Fibroblast of mammary gland (primary cell): ENCODE data around the gene POLDIP3.
"Not testable (repeated sequence)": the region's sequence is repeated elsewhere in the genome, so short reads cannot be mapped to it uniquely, and the experiment has no call there.

Source experiments
- DNase-seq: peaks from one replicate; pipeline ENCODE4 v3.0.0-alpha.2; 2010; ENCODE audit warnings: low read depth
- H3K4me3 ChIP-seq: 2 replicates; pipeline ENCODE4 v1.5.1; 2011; ENCODE audit warnings: low read depth, mild to moderate bottlenecking, low read length, moderate library complexity; ENCODE audit not compliant: control insufficient read depth
- TF ChIP-seq, protein P1 (sequence below): conservative IDR thresholded peaks from 2 replicates; pipeline ENCODE4 v1.5.1; 2011; ENCODE audit warnings: low read depth, low read length, inconsistent platforms; ENCODE audit not compliant: control insufficient read depth, insufficient read depth

Gene POLDIP3

DNA sequence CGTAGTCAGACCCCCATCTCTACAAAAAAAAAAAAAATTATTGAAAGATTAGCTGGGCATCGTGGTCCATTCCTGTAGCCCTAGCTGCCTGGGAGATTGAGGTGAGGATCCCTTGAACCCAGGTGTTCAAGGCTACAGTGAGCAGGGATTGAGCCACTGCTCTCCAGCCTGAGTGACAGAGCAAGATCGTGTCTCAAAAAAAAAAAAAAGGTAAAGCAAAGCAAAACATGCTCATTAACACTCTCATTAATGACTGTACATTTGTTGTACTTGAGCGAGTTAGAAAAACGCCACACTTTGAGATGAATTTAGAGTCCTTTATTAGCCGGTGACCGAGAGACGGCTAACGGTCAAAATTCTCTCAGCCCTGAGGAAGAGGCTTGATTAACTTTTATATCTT is 67.1 kb downstream of the POLDIP3 start:
- no peak for DNase-seq
- H3K4me3 ChIP-seq: no peak overlapping the region
- TF ChIP-seq, protein P1, sequence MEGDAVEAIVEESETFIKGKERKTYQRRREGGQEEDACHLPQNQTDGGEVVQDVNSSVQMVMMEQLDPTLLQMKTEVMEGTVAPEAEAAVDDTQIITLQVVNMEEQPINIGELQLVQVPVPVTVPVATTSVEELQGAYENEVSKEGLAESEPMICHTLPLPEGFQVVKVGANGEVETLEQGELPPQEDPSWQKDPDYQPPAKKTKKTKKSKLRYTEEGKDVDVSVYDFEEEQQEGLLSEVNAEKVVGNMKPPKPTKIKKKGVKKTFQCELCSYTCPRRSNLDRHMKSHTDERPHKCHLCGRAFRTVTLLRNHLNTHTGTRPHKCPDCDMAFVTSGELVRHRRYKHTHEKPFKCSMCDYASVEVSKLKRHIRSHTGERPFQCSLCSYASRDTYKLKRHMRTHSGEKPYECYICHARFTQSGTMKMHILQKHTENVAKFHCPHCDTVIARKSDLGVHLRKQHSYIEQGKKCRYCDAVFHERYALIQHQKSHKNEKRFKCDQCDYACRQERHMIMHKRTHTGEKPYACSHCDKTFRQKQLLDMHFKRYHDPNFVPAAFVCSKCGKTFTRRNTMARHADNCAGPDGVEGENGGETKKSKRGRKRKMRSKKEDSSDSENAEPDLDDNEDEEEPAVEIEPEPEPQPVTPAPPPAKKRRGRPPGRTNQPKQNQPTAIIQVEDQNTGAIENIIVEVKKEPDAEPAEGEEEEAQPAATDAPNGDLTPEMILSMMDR: no peak

DNA sequence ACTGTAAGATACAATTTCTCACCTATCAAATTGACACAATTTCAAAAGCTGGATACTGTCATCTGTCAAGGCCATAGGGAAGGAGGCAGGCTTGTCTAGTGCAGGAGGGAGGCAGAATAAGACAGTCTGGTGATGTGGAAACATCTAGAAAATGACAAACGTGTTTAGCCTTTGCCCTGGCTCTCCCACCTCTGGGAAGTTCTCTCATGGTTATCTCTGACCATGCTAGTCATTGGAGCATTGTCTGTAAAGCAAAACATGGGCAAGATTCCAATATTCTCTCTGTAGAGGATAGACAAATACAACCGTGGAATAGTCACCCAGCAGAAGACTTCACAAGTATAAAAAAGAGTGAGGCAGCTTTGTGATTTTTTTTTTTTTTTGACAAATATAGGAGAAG is 70.0 kb downstream of the POLDIP3 start:
- peak; percentile 30 for DNase-seq
- TF ChIP-seq, protein P1: no peak
- no peak overlapping the region for H3K4me3 ChIP-seq

GRCh38 chr22:42539236-42539771 is 75.4 kb downstream of the POLDIP3 start:
- not testable (repeated sequence) for H3K4me3 ChIP-seq
- peak; percentile 82 for DNase-seq

- peak; percentile 27 for DNase-seq
- H3K4me3 ChIP-seq: not testable (repeated sequence)
These were observed 77.4 kb downstream of the POLDIP3 start for GRCh38 chr22:42537199-42537831.

DNA sequence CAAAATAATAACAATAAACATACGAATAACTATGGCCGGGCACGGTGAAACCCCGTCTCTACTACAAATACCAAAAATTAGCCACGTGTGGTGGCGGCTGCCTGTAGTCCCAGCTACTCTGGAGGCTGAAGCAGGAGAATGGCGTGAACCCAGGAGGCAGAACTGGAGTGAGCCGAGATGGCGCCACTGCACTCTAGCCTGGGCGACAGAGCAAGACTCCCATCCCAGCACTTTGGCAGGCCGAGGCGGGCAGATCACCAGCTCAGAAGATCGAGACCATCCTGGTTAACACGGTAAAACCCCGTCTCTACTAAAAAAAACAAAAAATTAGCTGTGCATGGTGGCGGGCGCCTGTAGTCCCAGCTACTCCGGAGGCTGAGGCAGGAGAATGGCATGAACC is 78.0 kb downstream of the POLDIP3 start:
- H3K4me3 ChIP-seq, DNase-seq: not testable (repeated sequence)

GRCh38 chr22:42536166-42536565 is 78.5 kb downstream of the POLDIP3 start:
- TF ChIP-seq, protein P1: no peak
- no peak overlapping the region for H3K4me3 ChIP-seq
- DNase-seq: no peak

- H3K4me3 ChIP-seq, DNase-seq: not testable (repeated sequence)
These were observed 79.5 kb downstream of the POLDIP3 start for GRCh38 chr22:42535082-42535731.
